HG03103 (cell line): ENCODE measurements around the gene RECQL5.
"Not testable (repeated sequence)": the region's sequence is repeated elsewhere in the genome, so short reads cannot be mapped to it uniquely, and the experiment has no call there.

Source experiments
- ATAC-seq: cut with Tn5 transposase; IDR thresholded peaks from one replicate; pipeline ENCODE4 v1.9.1; 2021; ENCODE audit warnings: low read depth; ENCODE audit not compliant: unreplicated experiment

RECQL5 gene

GRCh38 chr17:75596320-75597087 lies 70.5 kb downstream of the RECQL5 start:
- no peak for ATAC-seq

GRCh38 chr17:75595920-75596313 lies 71.0 kb downstream of the RECQL5 start:
- no peak for ATAC-seq

GRCh38 chr17:75595284-75595919 lies 71.6 kb downstream of the RECQL5 start:
- no peak for ATAC-seq

- ATAC-seq, result no peak
Observed at GRCh38 chr17:75594499-75595283, 72.3 kb downstream of the RECQL5 start.

- not testable (repeated sequence) for ATAC-seq
Observed at GRCh38 chr17:75593430-75593829, 73.5 kb downstream of the RECQL5 start.

GRCh38 chr17:75592348-75593020 lies 74.5 kb downstream of the RECQL5 start:
- no peak for ATAC-seq

GRCh38 chr17:75591722-75592302 lies 75.1 kb downstream of the RECQL5 start:
- no peak for ATAC-seq

GRCh38 chr17:75590849-75591721 lies 75.9 kb downstream of the RECQL5 start:
- ATAC-seq, result no peak

- ATAC-seq, result no peak
Observed at GRCh38 chr17:75590314-75590761, 76.6 kb downstream of the RECQL5 start.

GRCh38 chr17:75589919-75590303 lies 77.0 kb downstream of the RECQL5 start:
- ATAC-seq, result no peak

- peak; percentile 54 for ATAC-seq
Observed at GRCh38 chr17:75589012-75589918, 77.7 kb downstream of the RECQL5 start.

GRCh38 chr17:75588596-75589011 lies 78.3 kb downstream of the RECQL5 start:
- ATAC-seq, result no peak

GRCh38 chr17:75587675-75588595 lies 79.0 kb downstream of the RECQL5 start, which contains the start of gene MYO15B:
MYO15B (plus strand) TSS chr17:75587800; CDS start chr17:75588058, 258 bp downstream.
- ATAC-seq, result no peak

- no peak for ATAC-seq
Observed at GRCh38 chr17:75584849-75585175, 82.1 kb downstream of the RECQL5 start.

GRCh38 chr17:75583197-75583596 lies 83.8 kb downstream of the RECQL5 start:
- ATAC-seq, result not testable (repeated sequence)

- not testable (repeated sequence) for ATAC-seq
Observed at GRCh38 chr17:75581121-75581725, 85.7 kb downstream of the RECQL5 start.
